Urinary bladder (tissue), 4 donors: ENCODE measurements around the gene PEMT. TPM values are rescaled to one million over a fixed set of nuclear protein-coding genes. Genes with fewer than 3 reads are reported as not detected.

Source experiments
- DNase-seq: peaks from one replicate; pipeline ENCODE4 v3.0.0-alpha.2; 2015; ENCODE audit errors: extremely low spot score
- H3K27ac ChIP-seq: one replicate; pipeline ENCODE4 v1.5.1; 2013; ENCODE audit warnings: low read depth, mild to moderate bottlenecking, moderate library complexity
- H3K36me3 ChIP-seq: one replicate; pipeline ENCODE4 v1.6.1; 2013; ENCODE audit warnings: mild to moderate bottlenecking, moderate library complexity; ENCODE audit not compliant: insufficient read depth
- H3K4me1 ChIP-seq: one replicate; pipeline ENCODE4 v1.6.1; 2013; ENCODE audit warnings: mild to moderate bottlenecking, moderate library complexity; ENCODE audit not compliant: insufficient read depth
- H3K4me3 ChIP-seq: one replicate; pipeline ENCODE4 v1.5.1; 2013; ENCODE audit warnings: low read depth, low read length
- WGBS: extraction: QIAGEN DNeasy Blood & Tissue Kit; methylation state at CpG from one replicate; pipeline ENCODE4 v1.1.7; 2013; 5-methylcytosine and 5-hydroxymethylcytosine counted together
- polyA plus RNA-seq: library from polyadenylated mRNA; stranded (reverse); fragments of 200-250 nt; gene quantifications from one replicate; pipeline ENCODE4 v1.2.3, GENCODE V29; 2013
- total RNA-seq: library from RNA; depleted of rRNA; stranded (reverse); fragments of >200 nt; gene quantifications from one replicate; pipeline ENCODE4 v1.2.3, GENCODE V29; 2014
- donor health status: healthy with polysubstance abuse.
- donor health status: healthy.

Gene PEMT
- total and polyA plus RNA-seq, 2 donors: 10.9 to 36.2 TPM

DNA sequence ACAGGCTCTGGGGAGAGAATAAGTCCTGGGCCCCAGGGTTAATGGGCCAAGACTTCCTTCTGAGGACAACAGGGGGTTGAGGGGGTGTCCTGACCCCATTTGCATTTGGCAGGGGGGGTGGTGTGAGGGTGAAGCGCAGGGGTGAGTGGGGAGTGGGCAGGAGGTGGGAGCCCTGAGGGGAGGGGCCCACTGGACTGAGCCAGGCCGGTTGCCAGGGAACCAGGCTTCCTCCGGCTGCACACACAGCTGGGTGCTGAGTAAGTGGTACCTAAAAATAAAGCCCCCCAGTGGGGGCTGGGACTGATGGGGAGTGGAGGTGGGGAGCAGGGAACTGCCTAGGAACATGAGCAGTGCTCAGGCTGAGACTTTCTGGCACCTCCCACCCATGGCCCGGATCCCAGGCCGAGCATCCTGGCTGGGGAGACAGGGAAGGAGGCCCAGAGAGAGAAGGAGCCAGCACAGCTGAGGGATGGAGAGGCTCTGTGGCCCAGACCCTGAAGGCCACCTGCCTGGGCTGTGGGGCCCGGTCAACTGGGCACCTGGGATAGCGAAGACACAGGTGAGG lies 87.9 kb downstream of the PEMT start:
- no peak overlapping the region for H3K4me3 ChIP-seq
- H3K36me3 ChIP-seq: no peaks in the 10 kb centered on the region
- WGBS: 46% methylated on average over 7 of the region's 7 CpGs
- DNase-seq: no peak
- no peak overlapping the region for H3K27ac ChIP-seq
- no peaks in the 10 kb centered on the region for H3K4me1 ChIP-seq

DNA sequence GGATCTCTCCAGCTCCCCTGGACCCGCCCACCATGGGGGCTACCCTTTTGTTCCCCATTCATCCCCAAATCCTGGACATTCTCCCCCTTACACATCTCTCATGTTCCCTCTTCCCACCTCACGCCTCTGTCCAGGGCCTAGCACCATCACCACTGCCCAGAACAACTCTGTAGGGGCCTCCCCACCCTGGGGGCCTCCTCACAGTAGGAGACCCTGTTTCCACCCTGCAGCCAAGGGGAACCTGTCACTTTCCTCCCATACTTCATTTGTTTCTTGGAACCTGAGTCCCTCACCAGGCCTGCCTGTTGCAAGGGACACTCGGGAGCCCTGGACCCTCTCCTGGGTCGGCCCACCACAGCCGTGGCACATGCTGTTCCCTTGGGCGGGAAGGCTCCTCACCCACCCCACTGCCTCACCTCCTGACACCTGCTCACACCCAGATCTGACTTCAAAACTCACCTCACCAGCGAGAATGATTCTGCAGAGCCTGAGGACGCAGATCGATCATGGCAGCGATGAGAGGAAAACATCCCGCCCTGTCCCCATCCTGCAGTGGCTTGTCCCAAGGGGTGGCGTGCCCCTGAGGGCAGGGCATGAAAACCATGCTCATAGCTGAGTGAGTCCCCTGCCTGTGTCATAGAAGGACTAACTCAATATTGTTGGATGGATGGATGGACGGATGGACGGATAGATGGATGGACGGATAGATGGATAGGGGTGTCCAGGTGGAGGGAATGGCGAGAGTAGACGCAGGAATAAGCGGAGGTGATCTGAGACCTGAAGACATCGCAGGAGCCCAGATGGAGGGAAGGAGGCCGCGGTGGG lies 88.6 kb downstream of the PEMT start:
- WGBS: 90% methylated on average over 21 of the region's 21 CpGs
- H3K4me1 ChIP-seq: no peaks in the 10 kb centered on the region
- no peak overlapping the region for H3K27ac ChIP-seq
- H3K36me3 ChIP-seq: no peaks in the 10 kb centered on the region
- DNase-seq: no peak
- no peak overlapping the region for H3K4me3 ChIP-seq

DNA sequence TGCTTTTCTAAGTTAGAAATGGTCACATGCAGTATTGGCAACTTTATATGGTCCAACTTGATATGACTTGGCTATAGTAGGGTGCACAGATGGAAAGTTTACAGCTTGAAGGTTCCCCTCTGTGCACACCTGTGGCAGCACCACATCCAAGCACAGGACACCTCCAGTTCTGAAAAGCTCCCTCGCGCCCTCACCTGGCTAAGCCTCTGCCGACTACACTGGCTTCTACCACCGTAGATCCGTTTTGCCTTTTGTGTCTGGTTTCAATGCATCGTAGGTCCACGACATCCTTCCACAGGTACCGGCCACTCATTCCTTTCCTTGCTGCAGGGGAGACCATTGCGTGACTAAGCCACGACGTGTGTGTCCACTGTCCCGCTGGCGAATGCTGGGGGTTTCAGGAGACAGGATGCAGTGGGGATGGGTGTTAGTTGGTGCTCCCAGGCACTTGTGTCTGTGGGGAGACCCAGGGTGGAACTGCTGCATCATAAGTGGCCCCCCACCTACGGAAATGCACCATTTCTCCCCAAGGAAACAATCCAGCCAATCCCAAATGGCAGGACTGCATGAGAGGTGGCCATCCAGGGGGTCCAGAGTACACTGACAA lies 90.4 kb downstream of the PEMT start:
- no peaks in the 10 kb centered on the region for H3K4me1 ChIP-seq
- no peak overlapping the region for H3K27ac ChIP-seq
- no peak overlapping the region for H3K4me3 ChIP-seq
- no peak for DNase-seq
- no peaks in the 10 kb centered on the region for H3K36me3 ChIP-seq
- WGBS: 68% methylated on average over 14 of the region's 14 CpGs

DNA sequence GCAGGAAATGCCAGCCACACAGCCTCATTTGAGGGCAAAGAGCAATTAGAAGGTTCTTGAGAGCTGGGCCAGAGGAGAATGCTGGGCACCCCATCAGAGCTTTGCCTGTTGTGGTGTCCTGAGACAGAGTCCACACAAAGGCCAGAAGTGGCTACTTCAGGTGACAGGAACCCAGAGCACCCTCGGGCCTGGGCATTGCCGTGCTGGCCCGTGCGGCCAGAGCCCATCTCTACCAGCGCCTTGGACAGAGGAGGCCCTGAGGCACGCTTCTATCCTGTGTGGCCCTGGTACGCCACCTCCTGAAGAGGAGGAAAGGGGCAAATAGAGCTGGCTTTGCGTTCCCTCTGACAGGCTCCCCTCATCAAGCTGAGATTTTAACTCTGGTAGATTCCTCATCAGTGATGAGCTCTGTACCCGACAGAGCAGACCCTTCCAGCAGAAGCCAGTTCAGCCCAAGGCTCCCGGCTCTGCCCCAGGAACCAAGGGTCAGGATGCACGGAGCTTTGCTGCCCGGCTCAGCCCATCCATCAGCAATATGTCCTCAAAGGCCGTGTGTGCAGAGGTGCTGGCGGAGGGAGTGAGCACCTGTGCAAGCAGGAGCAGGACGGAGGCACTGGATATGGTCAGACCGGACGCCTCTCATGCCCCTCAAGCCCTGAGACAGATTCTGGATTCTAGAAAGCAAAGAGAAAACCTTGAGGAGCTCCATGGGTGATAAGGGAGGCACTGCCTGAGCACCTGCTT lies 91.9 kb downstream of the PEMT start:
- Histone ChIP-seq H3K4me3 (no peak overlapping the region), H3K27ac (no peak overlapping the region), H3K4me1 (no peaks in the 10 kb centered on the region), H3K36me3 (no peaks in the 10 kb centered on the region)
- DNase-seq: no peak
- WGBS: 87% methylated on average over 17 of the region's 17 CpGs

DNA sequence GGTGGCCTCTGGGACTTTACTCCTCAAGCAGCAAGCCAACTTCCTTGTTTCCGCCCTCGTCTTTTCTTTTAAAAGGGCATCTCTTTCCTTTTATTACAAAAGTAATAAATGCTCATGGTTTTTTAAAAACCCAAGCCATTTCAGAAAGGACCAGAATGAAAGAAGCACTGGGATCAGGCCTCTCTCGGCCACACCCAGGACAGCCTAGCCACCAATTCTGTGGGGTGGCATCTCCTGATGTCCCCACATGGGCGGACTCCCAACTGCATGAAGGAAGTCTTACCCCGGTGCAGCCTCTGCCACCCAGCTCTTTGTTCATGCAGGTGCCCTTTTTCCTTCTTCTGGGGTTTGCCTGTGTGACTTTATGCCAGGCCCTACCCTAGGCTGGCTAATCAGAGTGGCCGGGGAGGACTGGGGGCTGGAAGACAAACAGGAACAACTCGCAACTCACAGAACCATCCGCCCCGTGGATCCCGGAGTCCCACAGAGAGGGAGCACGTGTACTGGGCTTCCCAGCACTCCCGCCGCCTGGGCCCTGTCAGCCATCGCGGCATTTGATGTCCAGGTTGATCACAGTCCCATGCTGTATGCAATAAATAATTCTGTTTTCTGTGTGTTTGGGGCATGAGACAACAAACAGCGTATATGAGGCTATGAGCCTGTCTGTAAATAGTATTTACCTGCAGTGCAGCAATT lies 92.8 kb downstream of the PEMT start:
- Histone ChIP-seq H3K36me3 (no peaks in the 10 kb centered on the region), H3K27ac (no peak overlapping the region), H3K4me1 (no peaks in the 10 kb centered on the region), H3K4me3 (no peak overlapping the region)
- DNase-seq: no peak
- WGBS: 90% methylated on average over 16 of the region's 16 CpGs

DNA sequence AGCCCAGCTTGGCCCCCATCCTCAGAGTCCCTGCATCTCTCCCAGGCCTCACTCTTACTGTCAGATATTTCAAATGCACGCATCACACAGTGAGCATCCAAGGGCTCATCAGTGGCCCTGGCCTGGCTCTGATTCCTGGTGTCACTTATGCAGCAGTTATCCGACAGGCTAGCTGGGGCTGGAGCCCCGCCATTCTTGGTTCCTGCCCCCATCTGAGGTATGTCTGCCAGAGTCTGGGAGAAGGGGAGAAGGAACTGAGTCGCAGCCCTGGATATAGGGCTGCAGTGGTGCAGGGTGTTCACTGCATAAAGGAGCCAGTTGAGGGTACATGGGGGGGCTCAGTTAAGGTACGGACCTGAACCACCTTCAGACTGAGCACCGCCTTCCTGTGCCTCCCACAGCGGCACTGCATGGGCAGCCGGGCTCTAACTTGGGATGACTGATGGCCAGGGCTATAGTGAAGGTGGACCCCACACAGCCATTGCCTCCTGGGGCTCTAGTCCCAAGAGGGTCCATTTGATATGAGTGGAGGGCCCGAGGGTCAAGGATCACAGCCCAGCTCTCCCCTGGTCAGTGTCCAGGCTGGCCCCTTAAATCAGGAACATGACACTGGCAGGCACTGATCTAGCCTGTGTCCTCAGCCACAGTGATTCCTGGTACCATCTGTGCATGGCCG lies 93.5 kb downstream of the PEMT start:
- Histone ChIP-seq H3K36me3 (no peaks in the 10 kb centered on the region), H3K27ac (no peak overlapping the region), H3K4me1 (no peaks in the 10 kb centered on the region), H3K4me3 (no peak overlapping the region)
- no peak for DNase-seq
- 94% methylated on average over 10 of the region's 10 CpGs for WGBS

DNA sequence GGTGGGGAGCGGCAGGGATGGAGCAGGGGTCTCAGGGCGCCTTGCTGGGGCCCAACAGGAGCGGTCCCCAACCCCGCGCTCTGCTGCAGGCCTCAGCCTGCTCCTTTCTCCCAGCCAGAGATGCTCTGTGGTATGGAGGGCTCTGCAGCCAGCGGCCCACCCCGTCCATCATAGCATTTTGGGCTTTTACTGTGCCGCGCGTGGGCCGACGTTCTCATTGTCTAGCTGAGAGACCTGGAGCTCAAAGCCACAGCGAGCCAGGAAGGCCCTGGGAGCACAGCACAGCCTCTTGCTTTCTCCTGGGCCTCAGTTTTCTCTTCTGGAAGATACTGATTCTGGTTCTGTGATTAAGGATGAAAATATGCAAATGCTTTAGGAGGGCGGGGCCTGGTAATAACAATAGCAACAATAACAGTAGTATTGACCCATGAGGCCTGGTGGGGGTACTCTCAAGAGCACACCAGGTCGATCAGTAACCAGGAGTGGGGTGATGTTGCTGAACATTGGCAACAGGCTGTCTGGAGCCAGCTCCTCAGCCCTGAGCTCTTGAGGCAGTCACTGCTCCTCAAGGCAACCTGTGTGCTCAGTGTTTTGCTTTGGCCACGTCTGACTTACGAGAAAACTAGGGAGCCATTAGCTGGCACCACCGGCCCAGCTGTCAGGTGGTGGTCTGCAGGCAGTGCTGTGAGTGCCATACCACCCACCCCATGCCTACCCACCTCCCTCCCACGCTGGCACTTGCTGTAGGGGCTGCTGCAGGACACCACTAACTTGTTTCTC lies 94.3 kb downstream of the PEMT start:
- Histone ChIP-seq H3K4me3 (no peak overlapping the region), H3K27ac (no peak overlapping the region), H3K36me3 (no peaks in the 10 kb centered on the region), H3K4me1 (no peaks in the 10 kb centered on the region)
- DNase-seq: no peak
- 38% methylated on average over 19 of the region's 19 CpGs for WGBS

DNA sequence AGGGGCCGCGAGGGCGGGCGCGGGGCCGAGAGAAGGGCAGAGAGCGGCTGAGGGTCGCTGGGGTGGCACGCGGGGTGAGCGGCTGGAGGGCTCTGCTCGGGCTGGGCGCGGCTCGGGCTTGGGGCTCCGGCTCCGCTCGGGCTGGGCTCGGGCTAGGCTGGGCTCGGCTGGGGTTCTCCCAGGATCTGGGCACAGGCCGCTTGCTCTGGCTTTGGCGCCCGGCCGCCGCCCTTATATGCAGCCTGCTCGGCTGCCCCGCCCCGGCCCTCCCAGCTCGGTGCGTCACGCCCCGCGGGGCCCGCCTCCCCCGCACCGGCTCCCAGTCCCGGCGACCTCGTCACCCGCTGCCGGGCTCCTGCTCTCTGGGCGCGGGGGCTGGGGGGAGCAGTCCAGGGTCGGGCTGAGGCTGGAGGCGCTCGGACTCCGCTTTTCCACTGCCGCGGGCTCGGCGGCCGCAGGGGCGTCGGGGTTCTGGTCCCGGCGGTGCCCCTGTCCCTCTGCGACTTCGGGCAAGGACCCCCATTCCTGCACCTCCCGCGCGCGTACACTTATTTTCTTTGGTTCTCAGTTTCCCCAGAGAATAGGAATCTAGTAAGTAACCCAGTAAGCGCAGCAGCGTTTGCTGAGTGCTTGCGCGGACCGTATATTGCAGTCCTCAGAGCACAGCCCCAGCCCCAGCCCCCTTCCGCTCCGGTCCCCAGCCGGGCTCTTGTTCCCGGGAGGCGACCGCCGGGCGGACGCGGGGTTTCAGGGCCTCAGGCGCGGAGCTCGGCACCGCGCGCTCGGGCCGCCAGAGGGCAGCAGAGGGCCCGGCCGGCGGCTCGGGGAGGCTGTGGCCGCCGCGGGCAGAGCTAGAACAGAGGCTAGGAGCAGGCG lies 95.1 kb downstream of the PEMT start, which contains the start of gene RASD1:
TSS of gene RASD1 (minus strand) at position 207 of the 876 bp plus-strand sequence. CDS start 214 bp downstream, outside the sequence.
- Histone ChIP-seq H3K4me3 (peak within 1 kb of the TSS; percentile 47), H3K27ac (peak within 1 kb of the TSS; percentile 28), H3K36me3 (peaks cover 2% of the 10 kb centered on the region), H3K4me1 (no peaks in the 10 kb centered on the region)
- DNase-seq: no peak
- WGBS: under 1% methylated on average over 93 of the region's 93 CpGs

DNA sequence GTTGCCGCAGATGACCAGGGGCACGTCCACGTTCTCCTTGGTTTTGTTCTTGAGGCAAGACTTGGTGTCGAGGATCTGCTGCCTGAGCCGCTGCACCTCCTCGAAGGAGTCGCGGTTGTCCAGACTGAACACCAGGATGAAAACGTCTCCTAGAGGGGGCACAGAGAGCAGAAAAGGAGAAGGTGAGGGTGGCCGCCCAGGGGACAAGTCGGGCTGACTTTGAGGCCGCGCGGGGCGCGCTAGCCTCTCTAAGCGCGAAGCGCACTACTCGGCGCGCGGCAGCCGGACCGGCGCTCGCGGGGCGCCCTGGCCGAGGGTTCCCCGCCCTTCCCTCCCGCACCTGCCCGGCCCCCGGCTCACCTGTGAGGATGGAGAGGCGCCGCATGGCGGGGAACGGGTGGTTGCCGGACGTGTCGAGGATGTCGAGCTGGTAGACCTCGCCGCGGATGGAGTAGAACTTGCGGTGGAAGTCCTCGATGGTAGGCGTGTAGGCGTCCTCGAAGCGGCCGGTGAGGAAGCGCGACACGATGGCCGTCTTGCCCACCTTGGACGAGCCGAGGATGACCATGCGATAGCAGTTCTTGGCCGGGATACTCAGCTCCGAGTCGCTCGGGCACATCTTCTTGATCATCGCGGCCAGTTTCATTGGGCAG lies 95.8 kb downstream of the PEMT start:
- no peak for DNase-seq
- WGBS: 1% methylated on average over 65 of the region's 65 CpGs

DNA sequence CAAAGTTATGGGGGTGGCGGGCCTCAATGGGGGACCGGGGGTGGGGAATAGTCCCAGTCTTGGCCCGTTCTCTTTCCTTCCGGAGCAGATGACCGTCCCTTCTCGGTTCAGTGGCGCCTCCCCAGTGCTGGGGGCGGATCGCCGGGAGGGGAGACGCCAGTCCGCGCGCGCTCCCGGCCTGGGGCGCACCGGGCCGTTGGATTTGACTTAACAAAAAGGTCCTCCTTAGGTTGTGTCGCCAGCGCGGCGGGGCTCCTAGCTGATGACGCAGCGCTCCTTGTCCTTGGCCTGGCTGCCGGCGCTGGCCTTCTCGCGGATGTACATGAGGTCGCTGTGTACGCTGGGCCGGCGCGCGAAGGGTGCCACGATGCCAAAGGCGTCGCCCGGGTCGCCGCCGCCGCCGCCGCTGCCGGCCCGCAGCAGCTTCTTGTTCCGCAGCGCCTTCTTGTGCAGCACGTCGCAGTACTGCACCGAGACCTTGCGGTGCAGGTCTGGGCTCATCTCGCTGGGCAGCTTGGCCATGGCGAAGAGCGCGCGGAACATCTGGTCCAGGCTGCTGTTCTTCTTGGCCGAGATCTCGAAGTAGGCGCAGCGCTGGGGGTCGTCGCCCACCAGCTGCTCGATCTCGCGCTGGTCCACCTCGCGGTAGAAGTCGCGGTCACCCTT lies 96.5 kb downstream of the PEMT start:
- H3K27ac ChIP-seq: no peak overlapping the region
- H3K4me3 ChIP-seq: peak overlapping the region; percentile 47
- no peak for DNase-seq
- WGBS: 2% methylated on average over 71 of the region's 71 CpGs
- no peaks in the 10 kb centered on the region for H3K4me1 ChIP-seq
- peaks cover 3% of the 10 kb centered on the region for H3K36me3 ChIP-seq

More for the DNA sequence above, 95.8 kb downstream of the PEMT start:
- H3K4me1 ChIP-seq: no peaks in the 10 kb centered on the region
- peaks cover 3% of the 10 kb centered on the region for H3K36me3 ChIP-seq
- H3K4me3 ChIP-seq: peak overlapping the region; percentile 47
- H3K27ac ChIP-seq: no peak overlapping the region

DNA sequence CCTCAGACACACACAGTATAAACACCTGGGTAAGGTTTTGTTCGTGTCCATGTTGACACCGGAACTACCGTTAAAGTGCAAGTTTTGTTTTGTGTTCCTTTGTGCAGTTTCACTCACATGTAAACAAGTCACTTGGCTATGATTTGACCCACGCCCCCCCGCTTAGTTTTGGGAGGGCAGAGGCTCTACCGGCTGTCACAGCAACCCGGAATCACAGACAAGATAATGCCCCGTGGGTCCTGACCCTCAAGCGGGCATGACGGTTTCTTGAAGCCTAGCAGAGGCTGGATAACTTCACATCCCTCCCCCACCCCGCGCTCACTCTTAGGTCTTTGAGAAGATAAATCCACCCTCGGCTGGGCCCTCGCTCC lies 97.0 kb downstream of the PEMT start:
- peak overlapping the region; percentile 47 for H3K4me3 ChIP-seq
- 37% methylated on average over 14 of the region's 14 CpGs for WGBS
- no peak for DNase-seq
- no peak overlapping the region for H3K27ac ChIP-seq
- peaks cover 3% of the 10 kb centered on the region for H3K36me3 ChIP-seq
- no peaks in the 10 kb centered on the region for H3K4me1 ChIP-seq
